HEK293 (cell line): Measurements from ENCODE around the gene PCDHGA9.

ENCODE experiments used
- CTCF ChIA-PET: fragments of 350-600 bp; formaldehyde crosslinking; extraction: SDS; loops from one replicate; lab custom pipeline; 2021; ENCODE audit warnings: antibody characterized with exemption; lab: Yijun Ruan, JAX
- POLR2A ChIA-PET: fragments of 300-600 bp; formaldehyde crosslinking; extraction: SDS; loops from one replicate; lab custom pipeline; 2020; ENCODE audit warnings: antibody characterized with exemption, inconsistent platforms; lab: Yijun Ruan, JAX
- H3K27ac ChIP-seq: fragments of 200-500 bp; sonication (Bioruptor generic); 2 replicates; pipeline ENCODE4 v1.5.1; 2014; ENCODE audit warnings: low read depth, low read length, control low read depth, inconsistent platforms; ENCODE audit errors: extremely low read depth
- H3K36me3 ChIP-seq, 2 experiments: fragments of 200-500 bp in 1 of 2; sonication (Bioruptor generic) in 1 of 2; 1 replicate in 1 of 2; 2 replicates in 1 of 2; pipeline ENCODE4 v1.5.1; 2014 to 2017; ENCODE audit warnings: inconsistent platforms in 2 of 2, low read length in 2 of 2; ENCODE audit not compliant: control insufficient read depth in 2 of 2, insufficient read depth in 1 of 2
- H3K4me1 ChIP-seq: fragments of 200-500 bp; sonication (Bioruptor generic); 2 replicates; pipeline ENCODE4 v1.5.1; 2014; ENCODE audit warnings: mild to moderate bottlenecking, low read length, inconsistent platforms; ENCODE audit not compliant: control insufficient read depth, insufficient read depth
- H3K4me3 ChIP-seq: 2 replicates; pipeline ENCODE4 v1.5.1; 2011; ENCODE audit warnings: low read depth, mild to moderate bottlenecking, control low read depth, low read length, moderate library complexity
- H3K9me3 ChIP-seq: fragments of 200-500 bp; sonication (Bioruptor generic); 2 replicates; pipeline ENCODE4 v1.5.1; 2014; ENCODE audit warnings: low read depth, low read length, inconsistent platforms; ENCODE audit not compliant: control insufficient read depth, insufficient read depth
- GFI1B ChIP-seq: fragments of 450-650 bp; formaldehyde crosslinking; IDR thresholded peaks from 2 replicates; pipeline ENCODE4 v1.5.1; 2016; ENCODE audit warnings: missing biosample characterization, missing genetic modification characterization
- HOXC10 ChIP-seq: sonication (generic); formaldehyde crosslinking; IDR thresholded peaks from 2 replicates; pipeline ENCODE4 v1.8.1; 2023; ENCODE audit warnings: mild to moderate bottlenecking, missing genetic modification reagents
- IKZF3 ChIP-seq: fragments of 450-650 bp; IDR thresholded peaks from 2 replicates; pipeline ENCODE4 v1.5.0; 2018; ENCODE audit warnings: missing biosample characterization, mild to moderate bottlenecking, missing genetic modification characterization, moderate library complexity
- KLF7 ChIP-seq: fragments of 450-650 bp; formaldehyde crosslinking; IDR thresholded peaks from 2 replicates; pipeline ENCODE4 v1.5.1; 2016; ENCODE audit warnings: missing biosample characterization, missing genetic modification characterization, borderline replicate concordance
- KLF9 ChIP-seq: fragments of 450-650 bp; formaldehyde crosslinking; IDR thresholded peaks from 2 replicates; pipeline ENCODE4 v1.5.1; 2016; ENCODE audit warnings: missing biosample characterization, missing genetic modification characterization, low read depth
- MEIS1 ChIP-seq: sonication (generic); formaldehyde crosslinking; IDR thresholded peaks from 2 replicates; pipeline ENCODE4 v1.8.1; 2022; ENCODE audit warnings: missing genetic modification reagents, mild to moderate bottlenecking, borderline replicate concordance
- SP3 ChIP-seq: fragments of 450-650 bp; formaldehyde crosslinking; IDR thresholded peaks from 2 replicates; pipeline ENCODE4 v1.5.1; 2016; ENCODE audit warnings: missing biosample characterization, missing genetic modification characterization
- ZBTB1 ChIP-seq: fragments of 450-650 bp; formaldehyde crosslinking; IDR thresholded peaks from 2 replicates; pipeline ENCODE4 v1.5.1; 2016; ENCODE audit warnings: missing biosample characterization, missing genetic modification characterization
- ZBTB48 ChIP-seq: fragments of 450-650 bp; formaldehyde crosslinking; IDR thresholded peaks from 2 replicates; pipeline ENCODE4 v1.5.1; 2016; ENCODE audit warnings: missing biosample characterization, missing genetic modification characterization
- ZEB2 ChIP-seq: fragments of 450-650 bp; formaldehyde crosslinking; IDR thresholded peaks from 2 replicates; pipeline ENCODE4 v1.5.1; 2016; ENCODE audit warnings: missing biosample characterization, missing genetic modification characterization
- ZFHX2 ChIP-seq: fragments of 450-650 bp; formaldehyde crosslinking; conservative IDR thresholded peaks from 2 replicates; pipeline ENCODE4 v1.5.1; 2016; ENCODE audit warnings: missing biosample characterization, missing genetic modification characterization
- ZFP37 ChIP-seq: fragments of 450-650 bp; formaldehyde crosslinking; IDR thresholded peaks from 2 replicates; pipeline ENCODE4 v1.5.1; 2016; ENCODE audit warnings: missing biosample characterization, missing genetic modification characterization
- ZNF169 ChIP-seq: fragments of 450-650 bp; formaldehyde crosslinking; IDR thresholded peaks from 2 replicates; pipeline ENCODE4 v1.5.1; 2016; ENCODE audit warnings: missing biosample characterization, missing genetic modification characterization
- ZNF2 ChIP-seq: fragments of 450-650 bp; formaldehyde crosslinking; IDR thresholded peaks from 2 replicates; pipeline ENCODE4 v1.5.1; 2016; ENCODE audit warnings: missing biosample characterization, missing genetic modification characterization
- ZNF23 ChIP-seq: fragments of 450-650 bp; formaldehyde crosslinking; IDR thresholded peaks from 2 replicates; pipeline ENCODE4 v1.5.1; 2016; ENCODE audit warnings: missing biosample characterization, missing genetic modification characterization, borderline replicate concordance
- ZNF274 ChIP-seq, 2 experiments: fragments of 200-500 bp in 1 of 2; fragments of 450-650 bp in 1 of 2; sonication (Bioruptor generic) in 1 of 2; formaldehyde crosslinking in 1 of 2; IDR thresholded peaks; 2 replicates each; pipeline versions ENCODE4 v1.5.1 to v1.6.1; 2014 to 2016; ENCODE audit warnings: borderline replicate concordance in 1 of 2, inconsistent platforms in 1 of 2, low read length in 1 of 2, missing biosample characterization in 1 of 2, missing genetic modification characterization in 1 of 2
- ZNF335 ChIP-seq: fragments of 450-650 bp; formaldehyde crosslinking; conservative IDR thresholded peaks from 2 replicates; pipeline ENCODE4 v1.5.1; 2016; ENCODE audit warnings: missing biosample characterization, missing genetic modification characterization
- ZNF350 ChIP-seq: fragments of 450-650 bp; formaldehyde crosslinking; IDR thresholded peaks from 2 replicates; pipeline ENCODE4 v1.5.0; 2017; ENCODE audit warnings: missing biosample characterization, mild to moderate bottlenecking, missing genetic modification characterization
- ZNF366 ChIP-seq: fragments of 450-650 bp; formaldehyde crosslinking; conservative IDR thresholded peaks from 2 replicates; pipeline ENCODE4 v1.5.1; 2016; ENCODE audit warnings: missing biosample characterization, missing genetic modification characterization
- ZNF426 ChIP-seq: fragments of 450-650 bp; formaldehyde crosslinking; IDR thresholded peaks from 2 replicates; pipeline ENCODE4 v1.5.1; 2017; ENCODE audit warnings: missing biosample characterization, missing genetic modification characterization, mild to moderate bottlenecking, inconsistent platforms, moderate library complexity
- ZNF514 ChIP-seq: fragments of 450-650 bp; formaldehyde crosslinking; IDR thresholded peaks from 2 replicates; pipeline ENCODE4 v1.5.1; 2016; ENCODE audit warnings: missing biosample characterization, missing genetic modification characterization
- ZNF645 ChIP-seq: fragments of 450-650 bp; formaldehyde crosslinking; IDR thresholded peaks from 2 replicates; pipeline ENCODE4; 2016; ENCODE audit warnings: missing biosample characterization, missing genetic modification characterization
- ZNF701 ChIP-seq: fragments of 450-650 bp; formaldehyde crosslinking; IDR thresholded peaks from 2 replicates; pipeline ENCODE4 v1.5.1; 2016; ENCODE audit warnings: missing biosample characterization, missing genetic modification characterization
- ZNF791 ChIP-seq: fragments of 450-650 bp; formaldehyde crosslinking; IDR thresholded peaks from 2 replicates; pipeline ENCODE4 v1.5.1; 2016; ENCODE audit warnings: missing biosample characterization, missing genetic modification characterization
- ZSCAN16 ChIP-seq: fragments of 450-650 bp; formaldehyde crosslinking; IDR thresholded peaks from 2 replicates; pipeline ENCODE4 v1.5.1; 2016; ENCODE audit warnings: missing biosample characterization, missing genetic modification characterization
- TF ChIP-seq, protein P1 (sequence below): fragments of 450-650 bp; formaldehyde crosslinking; IDR thresholded peaks from 2 replicates; pipeline ENCODE4 v1.5.1; 2016; ENCODE audit warnings: missing biosample characterization, missing genetic modification characterization
- TF ChIP-seq, protein P2 (sequence below): fragments of 450-650 bp; formaldehyde crosslinking; IDR thresholded peaks from 2 replicates; pipeline ENCODE4 v1.5.1; 2017; ENCODE audit warnings: missing biosample characterization, missing genetic modification characterization
- TF ChIP-seq, protein P3 (sequence below): fragments of 450-650 bp; formaldehyde crosslinking; IDR thresholded peaks from 2 replicates; pipeline ENCODE4 v1.5.1; 2016; ENCODE audit warnings: missing biosample characterization, missing genetic modification characterization
- TF ChIP-seq, protein P4 (sequence below): fragments of 450-650 bp; formaldehyde crosslinking; IDR thresholded peaks from 2 replicates; pipeline ENCODE4 v1.5.1; 2017; ENCODE audit warnings: missing biosample characterization, mild to moderate bottlenecking, missing genetic modification characterization, moderate library complexity

PCDHGA9 gene

DNA sequence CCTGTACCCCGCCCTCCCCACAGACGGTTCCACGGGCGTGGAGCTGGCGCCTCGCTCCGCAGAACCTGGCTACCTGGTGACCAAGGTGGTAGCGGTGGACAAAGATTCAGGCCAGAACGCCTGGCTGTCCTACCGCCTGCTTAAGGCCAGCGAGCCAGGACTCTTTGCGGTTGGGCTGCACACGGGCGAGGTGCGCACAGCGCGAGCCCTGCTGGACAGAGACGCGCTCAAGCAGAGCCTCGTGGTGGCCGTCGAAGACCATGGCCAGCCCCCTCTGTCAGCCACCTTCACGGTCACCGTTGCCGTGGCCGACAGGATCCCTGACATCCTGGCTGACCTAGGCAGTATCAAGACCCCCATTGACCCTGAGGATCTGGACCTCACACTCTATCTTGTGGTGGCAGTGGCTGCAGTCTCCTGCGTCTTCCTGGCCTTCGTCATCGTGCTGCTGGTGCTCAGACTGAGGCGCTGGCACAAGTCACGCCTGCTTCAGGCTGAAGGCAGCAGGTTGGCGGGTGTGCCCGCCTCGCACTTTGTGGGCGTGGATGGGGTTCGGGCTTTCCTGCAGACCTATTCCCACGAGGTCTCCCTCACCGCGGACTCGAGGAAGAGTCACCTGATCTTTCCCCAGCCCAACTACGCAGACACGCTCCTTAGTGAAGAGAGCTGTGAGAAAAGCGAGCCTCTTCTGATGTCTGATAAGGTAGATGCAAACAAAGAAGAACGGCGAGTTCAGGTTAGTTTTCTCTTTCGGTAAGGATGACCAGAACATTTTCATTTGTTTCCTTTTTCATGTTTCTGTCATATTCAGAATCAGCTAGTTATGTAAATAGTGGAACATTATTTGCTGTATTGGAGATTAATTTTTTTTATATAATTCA is 36.3 kb upstream of the PCDHGA9 start:
- ChIA-PET CTCF (interaction anchor here (0.5 to 0.8 kb wide), 4 partner anchors 8 to 30 kb away, joined by 3 to 4 read pairs (median 3); partner anchors contain the start of gene PCDHGA7), POLR2A (no interaction called here)
- H3K27ac ChIP-seq, result no peak overlapping the region
- no peak overlapping the region for H3K4me3 ChIP-seq
- H3K4me1 ChIP-seq, result no peaks in the 10 kb centered on the region
- no peaks in the 10 kb centered on the region for H3K36me3 ChIP-seq
- no peaks in the 10 kb centered on the region for H3K9me3 ChIP-seq
- TF ChIP-seq KLF7 (tag by site-specific recombination) (no peak), ZNF645 (tag by site-specific recombination) (no peak), ZNF350 (tag by site-specific recombination) (no peak), ZBTB48 (tag by site-specific recombination) (no peak), ZNF514 (tag by site-specific recombination) (no peak), ZFHX2 (no peak), HOXC10 (no peak), ZNF23 (tag by site-specific recombination) (no peak), ZNF426 (no peak), ZSCAN16 (tag by site-specific recombination) (no peak), ZEB2 (no peak), GFI1B (tag by site-specific recombination) (no peak), KLF9 (tag by site-specific recombination) (no peak), ZNF791 (tag by site-specific recombination) (no peak), ZBTB1 (no peak)
- TF ChIP-seq, protein P1, sequence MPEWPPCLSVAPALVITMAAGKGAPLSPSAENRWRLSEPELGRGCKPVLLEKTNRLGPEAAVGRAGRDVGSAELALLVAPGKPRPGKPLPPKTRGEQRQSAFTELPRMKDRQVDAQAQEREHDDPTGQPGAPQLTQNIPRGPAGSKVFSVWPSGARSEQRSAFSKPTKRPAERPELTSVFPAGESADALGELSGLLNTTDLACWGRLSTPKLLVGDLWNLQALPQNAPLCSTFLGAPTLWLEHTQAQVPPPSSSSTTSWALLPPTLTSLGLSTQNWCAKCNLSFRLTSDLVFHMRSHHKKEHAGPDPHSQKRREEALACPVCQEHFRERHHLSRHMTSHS, result no peak
- TF ChIP-seq, protein P2, sequence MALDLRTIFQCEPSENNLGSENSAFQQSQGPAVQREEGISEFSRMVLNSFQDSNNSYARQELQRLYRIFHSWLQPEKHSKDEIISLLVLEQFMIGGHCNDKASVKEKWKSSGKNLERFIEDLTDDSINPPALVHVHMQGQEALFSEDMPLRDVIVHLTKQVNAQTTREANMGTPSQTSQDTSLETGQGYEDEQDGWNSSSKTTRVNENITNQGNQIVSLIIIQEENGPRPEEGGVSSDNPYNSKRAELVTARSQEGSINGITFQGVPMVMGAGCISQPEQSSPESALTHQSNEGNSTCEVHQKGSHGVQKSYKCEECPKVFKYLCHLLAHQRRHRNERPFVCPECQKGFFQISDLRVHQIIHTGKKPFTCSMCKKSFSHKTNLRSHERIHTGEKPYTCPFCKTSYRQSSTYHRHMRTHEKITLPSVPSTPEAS (tag by site-specific recombination), result no peak

- ChIA-PET POLR2A (no interaction called here), CTCF (interaction anchor here (0.6 to 3.3 kb wide), 28 partner anchors 10 to 222 kb away, joined by 3 to 22 read pairs (median 4); partner anchors contain the start of genes PCDHB10, PCDHGA1, PCDHGA11 and PCDHGA12)
- Histone ChIP-seq H3K27ac (no peak within 1 kb of the TSS), H3K4me1 (no peaks in the 10 kb centered on the region), H3K4me3 (no peak within 1 kb of the TSS), H3K36me3 (no peaks in the 10 kb centered on the region), H3K9me3 (no peaks in the 10 kb centered on the region; the same call in 1 of the 2 replicates)
- TF ChIP-seq ZFP37, result no peak
- TF ChIP-seq, protein P3, sequence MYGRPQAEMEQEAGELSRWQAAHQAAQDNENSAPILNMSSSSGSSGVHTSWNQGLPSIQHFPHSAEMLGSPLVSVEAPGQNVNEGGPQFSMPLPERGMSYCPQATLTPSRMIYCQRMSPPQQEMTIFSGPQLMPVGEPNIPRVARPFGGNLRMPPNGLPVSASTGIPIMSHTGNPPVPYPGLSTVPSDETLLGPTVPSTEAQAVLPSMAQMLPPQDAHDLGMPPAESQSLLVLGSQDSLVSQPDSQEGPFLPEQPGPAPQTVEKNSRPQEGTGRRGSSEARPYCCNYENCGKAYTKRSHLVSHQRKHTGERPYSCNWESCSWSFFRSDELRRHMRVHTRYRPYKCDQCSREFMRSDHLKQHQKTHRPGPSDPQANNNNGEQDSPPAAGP (tag by site-specific recombination), result no peak
- TF ChIP-seq ZNF274 (IDR thresholded peaks at IDR 0.05; ENCODE audit: low read length), result no peak
- TF ChIP-seq ZNF274 (tag by site-specific recombination; IDR thresholded peaks at IDR 0.05; ENCODE audit: borderline replicate concordance), result no peak
- TF ChIP-seq ZNF335 (tag by site-specific recombination), result no peak
- no peak for TF ChIP-seq ZNF169
- no peak for TF ChIP-seq ZNF366 (tag by site-specific recombination)
- TF ChIP-seq ZNF23 (tag by site-specific recombination), result no peak
- no peak for TF ChIP-seq MEIS1 (CRISPR knock-in tag)
- TF ChIP-seq, protein P4, sequence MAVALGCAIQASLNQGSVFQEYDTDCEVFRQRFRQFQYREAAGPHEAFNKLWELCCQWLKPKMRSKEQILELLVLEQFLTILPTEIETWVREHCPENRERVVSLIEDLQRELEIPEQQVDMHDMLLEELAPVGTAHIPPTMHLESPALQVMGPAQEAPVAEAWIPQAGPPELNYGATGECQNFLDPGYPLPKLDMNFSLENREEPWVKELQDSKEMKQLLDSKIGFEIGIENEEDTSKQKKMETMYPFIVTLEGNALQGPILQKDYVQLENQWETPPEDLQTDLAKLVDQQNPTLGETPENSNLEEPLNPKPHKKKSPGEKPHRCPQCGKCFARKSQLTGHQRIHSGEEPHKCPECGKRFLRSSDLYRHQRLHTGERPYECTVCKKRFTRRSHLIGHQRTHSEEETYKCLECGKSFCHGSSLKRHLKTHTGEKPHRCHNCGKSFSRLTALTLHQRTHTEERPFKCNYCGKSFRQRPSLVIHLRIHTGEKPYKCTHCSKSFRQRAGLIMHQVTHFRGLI (tag by site-specific recombination), result no peak
- TF ChIP-seq IKZF3, result no peak
- TF ChIP-seq ZNF701, result no peak
- no peak for TF ChIP-seq SP3 (tag by site-specific recombination)
- no peak for TF ChIP-seq ZNF2 (tag by site-specific recombination)
Observed at GRCh38 chr5:141369994-141370848, 32.4 kb upstream of the PCDHGA9 start, which contains the start of gene PCDHGB3. PCDHGB3 (plus strand) TSS chr5:141370242; CDS start chr5:141370395, 153 bp downstream.
